GM21423 (cell line): ENCODE measurements around the gene AGRN.
"Not testable (repeated sequence)": the region's sequence is repeated elsewhere in the genome, so short reads cannot be mapped to it uniquely, and the experiment has no call there.

Experiments used
- ATAC-seq: cut with Tn5 transposase; IDR thresholded peaks from one replicate; pipeline ENCODE4 v1.9.1; 2021; ENCODE audit warnings: mild to moderate bottlenecking, moderate library complexity; ENCODE audit not compliant: unreplicated experiment

The AGRN gene

GRCh38 chr1:1074631-1075147 lies 54.8 kb downstream of the AGRN start:
- no peak for ATAC-seq

GRCh38 chr1:1075148-1075935 lies 55.4 kb downstream of the AGRN start:
- ATAC-seq, result no peak

- ATAC-seq, result not testable (repeated sequence)
Observed at GRCh38 chr1:1077396-1077795, 57.5 kb downstream of the AGRN start.

GRCh38 chr1:1079408-1080121 lies 59.6 kb downstream of the AGRN start:
- no peak for ATAC-seq

- no peak for ATAC-seq
Observed at GRCh38 chr1:1080122-1080757, 60.3 kb downstream of the AGRN start.

GRCh38 chr1:1080951-1081310 lies 61.0 kb downstream of the AGRN start:
- ATAC-seq, result no peak

GRCh38 chr1:1081311-1082238 lies 61.7 kb downstream of the AGRN start:
- no peak for ATAC-seq

GRCh38 chr1:1082239-1082775 lies 62.4 kb downstream of the AGRN start:
- no peak for ATAC-seq

GRCh38 chr1:1082776-1083415 lies 63.0 kb downstream of the AGRN start:
- no peak for ATAC-seq

GRCh38 chr1:1083416-1084371 lies 63.8 kb downstream of the AGRN start:
- ATAC-seq, result no peak

GRCh38 chr1:1084372-1085170 lies 64.7 kb downstream of the AGRN start:
- no peak for ATAC-seq

- no peak for ATAC-seq
Observed at GRCh38 chr1:1085171-1085841, 65.4 kb downstream of the AGRN start.

GRCh38 chr1:1085911-1086841 lies 66.3 kb downstream of the AGRN start:
- no peak for ATAC-seq

GRCh38 chr1:1086911-1087341 lies 67.0 kb downstream of the AGRN start:
- ATAC-seq, result no peak

- ATAC-seq, result no peak
Observed at GRCh38 chr1:1087351-1088028, 67.6 kb downstream of the AGRN start.
